Measurements from ENCODE around the gene ZDHHC23. TPM values are rescaled to one million over a fixed set of nuclear protein-coding genes. Genes with fewer than 3 reads are reported as not detected.

Gene ZDHHC23
- total and polyA plus RNA-seq, 9 donors = 0.68 to 1.2 (median 0.88) TPM

GRCh38 chr3:113948015-113948917 lies 453 bp downstream of the ZDHHC23 start:
- peaks cover 12% of the 10 kb centered on the region for H3K4me1 ChIP-seq (ENCODE audit: control insufficient read depth, insufficient read depth, low read length)
- peaks cover 19% of the 10 kb centered on the region for H3K27me3 ChIP-seq (ENCODE audit: control insufficient read depth, insufficient read depth, low read length)
- H3K27ac ChIP-seq (ENCODE audit: low read length) = no peak overlapping the region
- DNase-seq = peak; percentile 6
- H3K9me3 ChIP-seq (replicated peaks; ENCODE audit: control insufficient read depth, low read depth, low read length) = no peaks in the 10 kb centered on the region
- WGBS (ENCODE audit: insufficient coverage) = under 1% methylated on average over 56 of the region's 65 CpGs
- H3K4me3 ChIP-seq (ENCODE audit: low read length) = peak overlapping the region; percentile 60
- no peaks in the 10 kb centered on the region for H3K36me3 ChIP-seq (ENCODE audit: control insufficient read depth, insufficient read depth, low read length)

GRCh38 chr3:113952921-113953320 lies 5.1 kb downstream of the ZDHHC23 start:
- no peak overlapping the region for H3K4me3 ChIP-seq (ENCODE audit: low read length)
- peaks cover 14% of the 10 kb centered on the region for H3K4me1 ChIP-seq (ENCODE audit: control insufficient read depth, insufficient read depth, low read length)
- no peaks in the 10 kb centered on the region for H3K36me3 ChIP-seq (ENCODE audit: control insufficient read depth, insufficient read depth, low read length)
- DNase-seq = no peak
- no peaks in the 10 kb centered on the region for H3K9me3 ChIP-seq (replicated peaks; ENCODE audit: control insufficient read depth, low read depth, low read length)
- no peak overlapping the region for H3K27ac ChIP-seq (ENCODE audit: low read length)
- H3K27me3 ChIP-seq (ENCODE audit: control insufficient read depth, insufficient read depth, low read length) = peaks cover 18% of the 10 kb centered on the region

DNA sequence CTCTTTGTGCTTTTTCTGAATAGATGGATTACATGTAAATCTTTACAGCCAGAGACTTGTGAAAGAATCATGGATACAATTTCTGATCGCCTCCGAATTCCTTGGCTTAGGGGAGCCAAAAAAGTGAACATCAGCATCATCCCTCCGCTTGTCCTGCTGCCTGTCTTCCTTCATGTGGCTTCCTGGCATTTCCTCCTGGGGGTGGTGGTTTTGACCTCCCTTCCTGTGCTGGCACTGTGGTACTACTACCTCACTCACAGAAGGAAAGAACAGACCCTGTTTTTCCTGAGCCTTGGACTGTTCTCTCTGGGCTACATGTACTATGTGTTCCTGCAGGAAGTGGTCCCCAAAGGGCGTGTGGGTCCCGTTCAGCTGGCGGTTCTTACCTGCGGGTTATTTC lies 5.9 kb downstream of the ZDHHC23 start:
- H3K9me3 ChIP-seq (replicated peaks; ENCODE audit: control insufficient read depth, low read depth, low read length) = no peaks in the 10 kb centered on the region
- H3K27me3 ChIP-seq (ENCODE audit: control insufficient read depth, insufficient read depth, low read length) = peaks cover 11% of the 10 kb centered on the region
- 71% methylated on average over 7 of the region's 7 CpGs for WGBS (ENCODE audit: insufficient coverage)
- H3K4me1 ChIP-seq (ENCODE audit: control insufficient read depth, insufficient read depth, low read length) = peaks cover 6% of the 10 kb centered on the region
- no peak for DNase-seq
- no peaks in the 10 kb centered on the region for H3K36me3 ChIP-seq (ENCODE audit: control insufficient read depth, insufficient read depth, low read length)
- H3K4me3 ChIP-seq (ENCODE audit: low read length) = no peak overlapping the region
- H3K27ac ChIP-seq (ENCODE audit: low read length) = no peak overlapping the region

GRCh38 chr3:113954091-113954685 lies 6.4 kb downstream of the ZDHHC23 start:
- peaks cover 8% of the 10 kb centered on the region for H3K27me3 ChIP-seq (ENCODE audit: control insufficient read depth, insufficient read depth, low read length)
- 79% methylated on average over 4 of the region's 8 CpGs for WGBS (ENCODE audit: insufficient coverage)
- no peak overlapping the region for H3K4me3 ChIP-seq (ENCODE audit: low read length)
- no peaks in the 10 kb centered on the region for H3K9me3 ChIP-seq (replicated peaks; ENCODE audit: control insufficient read depth, low read depth, low read length)
- no peak for DNase-seq
- H3K4me1 ChIP-seq (ENCODE audit: control insufficient read depth, insufficient read depth, low read length) = peaks cover 5% of the 10 kb centered on the region
- H3K27ac ChIP-seq (ENCODE audit: low read length) = no peak overlapping the region
- H3K36me3 ChIP-seq (ENCODE audit: control insufficient read depth, insufficient read depth, low read length) = no peaks in the 10 kb centered on the region

GRCh38 chr3:113963879-113964278 lies 16.1 kb downstream of the ZDHHC23 start:
- Histone ChIP-seq H3K4me1 (ENCODE audit: control insufficient read depth, insufficient read depth, low read length) (no peaks in the 10 kb centered on the region), H3K27me3 (ENCODE audit: control insufficient read depth, insufficient read depth, low read length) (no peaks in the 10 kb centered on the region), H3K27ac (ENCODE audit: low read length) (no peak overlapping the region), H3K9me3 (replicated peaks; ENCODE audit: control insufficient read depth, low read depth, low read length) (no peaks in the 10 kb centered on the region), H3K36me3 (ENCODE audit: control insufficient read depth, insufficient read depth, low read length) (no peaks in the 10 kb centered on the region), H3K4me3 (ENCODE audit: low read length) (no peak overlapping the region)
- no CpG with 5 or more reads among the region's 3 CpGs for WGBS (ENCODE audit: insufficient coverage)
- no peak for DNase-seq

DNA sequence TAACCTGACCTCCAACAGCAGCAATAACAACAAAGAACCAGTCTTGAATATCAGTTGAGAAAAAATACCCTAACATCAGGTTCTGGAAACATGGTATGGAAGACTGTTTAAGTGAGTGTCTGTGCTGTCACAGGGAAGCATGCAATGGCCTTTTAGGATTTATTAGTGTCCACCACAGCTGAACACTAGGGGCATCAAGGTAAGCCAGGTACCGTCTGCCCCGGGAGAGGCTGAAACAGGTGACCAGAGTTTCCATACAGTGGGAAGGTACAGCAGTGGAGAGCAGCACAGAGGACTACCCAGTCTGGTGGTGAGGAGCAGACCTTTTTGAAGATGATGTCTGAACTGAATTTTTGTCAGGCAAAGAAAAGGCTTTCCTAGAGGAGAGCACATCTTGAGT lies 18.4 kb downstream of the ZDHHC23 start:
- H3K4me3 ChIP-seq (ENCODE audit: low read length) = no peak overlapping the region
- WGBS (ENCODE audit: insufficient coverage) = 85% methylated on average over 2 of the region's 2 CpGs
- no peak for DNase-seq
- no peak overlapping the region for H3K27ac ChIP-seq (ENCODE audit: low read length)
- H3K4me1 ChIP-seq (ENCODE audit: control insufficient read depth, insufficient read depth, low read length) = no peaks in the 10 kb centered on the region
- no peaks in the 10 kb centered on the region for H3K36me3 ChIP-seq (ENCODE audit: control insufficient read depth, insufficient read depth, low read length)
- H3K27me3 ChIP-seq (ENCODE audit: control insufficient read depth, insufficient read depth, low read length) = no peaks in the 10 kb centered on the region
- peaks cover 2% of the 10 kb centered on the region for H3K9me3 ChIP-seq (replicated peaks; ENCODE audit: control insufficient read depth, low read depth, low read length)

DNA sequence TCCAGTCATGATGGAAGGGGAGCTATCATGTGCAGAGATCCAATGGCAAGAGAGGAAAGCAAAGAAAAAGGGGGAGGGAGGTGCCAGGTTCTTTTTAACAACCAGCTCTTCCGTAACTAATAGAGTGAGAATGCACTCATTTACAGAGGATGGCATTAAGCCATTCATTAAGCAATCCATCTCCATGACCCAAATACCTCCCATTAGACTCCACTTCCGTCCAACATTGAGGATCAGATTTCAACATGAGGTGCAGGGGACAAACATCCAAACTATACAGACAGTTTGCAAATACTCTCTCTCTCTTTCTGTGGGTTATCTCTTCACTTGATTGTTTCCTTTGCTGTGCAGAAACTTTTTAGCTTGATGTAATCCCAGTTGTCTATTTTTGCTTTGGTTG lies 21.2 kb downstream of the ZDHHC23 start:
- no peak for DNase-seq
- Histone ChIP-seq H3K27ac (ENCODE audit: low read length) (no peak overlapping the region), H3K27me3 (ENCODE audit: control insufficient read depth, insufficient read depth, low read length) (no peaks in the 10 kb centered on the region), H3K36me3 (ENCODE audit: control insufficient read depth, insufficient read depth, low read length) (no peaks in the 10 kb centered on the region), H3K4me3 (ENCODE audit: low read length) (no peak overlapping the region), H3K9me3 (replicated peaks; ENCODE audit: control insufficient read depth, low read depth, low read length) (peaks cover 7% of the 10 kb centered on the region), H3K4me1 (ENCODE audit: control insufficient read depth, insufficient read depth, low read length) (no peaks in the 10 kb centered on the region)
- no CpG with 5 or more reads among the region's 2 CpGs for WGBS (ENCODE audit: insufficient coverage)

GRCh38 chr3:113977822-113978221 lies 30.0 kb downstream of the ZDHHC23 start:
- Histone ChIP-seq H3K27ac (ENCODE audit: low read length) (no peak overlapping the region), H3K9me3 (replicated peaks; ENCODE audit: control insufficient read depth, low read depth, low read length) (peaks cover 7% of the 10 kb centered on the region), H3K4me3 (ENCODE audit: low read length) (no peak overlapping the region), H3K27me3 (ENCODE audit: control insufficient read depth, insufficient read depth, low read length) (no peaks in the 10 kb centered on the region), H3K36me3 (ENCODE audit: control insufficient read depth, insufficient read depth, low read length) (peaks cover 5% of the 10 kb centered on the region), H3K4me1 (ENCODE audit: control insufficient read depth, insufficient read depth, low read length) (no peaks in the 10 kb centered on the region)
- no peak for DNase-seq
- 100% methylated on average over 1 of the region's 4 CpGs for WGBS (ENCODE audit: insufficient coverage)

DNA sequence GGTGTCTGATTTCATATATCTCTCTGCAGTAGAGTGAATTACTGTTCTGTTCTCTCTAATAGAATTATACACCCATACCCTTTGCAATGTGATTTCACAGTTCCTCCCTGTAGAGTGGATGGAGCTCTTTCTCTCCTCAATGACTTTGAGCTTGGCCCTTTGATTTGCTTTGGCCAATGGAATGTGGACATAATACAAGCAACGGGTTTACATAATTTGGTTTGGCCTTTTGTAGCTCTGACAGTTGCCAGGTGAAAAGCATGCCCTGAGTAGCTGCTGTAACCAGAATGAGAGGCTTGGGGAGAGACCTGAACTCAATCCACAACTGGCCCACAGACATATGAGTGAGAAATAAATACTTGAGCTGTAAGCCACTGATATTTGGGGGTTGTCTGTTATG lies 32.1 kb downstream of the ZDHHC23 start:
- Histone ChIP-seq H3K27ac (ENCODE audit: low read length) (no peak overlapping the region), H3K4me1 (ENCODE audit: control insufficient read depth, insufficient read depth, low read length) (no peaks in the 10 kb centered on the region), H3K9me3 (replicated peaks; ENCODE audit: control insufficient read depth, low read depth, low read length) (no peaks in the 10 kb centered on the region), H3K27me3 (ENCODE audit: control insufficient read depth, insufficient read depth, low read length) (no peaks in the 10 kb centered on the region), H3K4me3 (ENCODE audit: low read length) (no peak overlapping the region), H3K36me3 (ENCODE audit: control insufficient read depth, insufficient read depth, low read length) (peaks cover 5% of the 10 kb centered on the region)
- DNase-seq = no peak
- no CpG with 5 or more reads among the region's 1 CpG for WGBS (ENCODE audit: insufficient coverage)

GRCh38 chr3:113981803-113982202 lies 34.0 kb downstream of the ZDHHC23 start:
- Histone ChIP-seq H3K9me3 (replicated peaks; ENCODE audit: control insufficient read depth, low read depth, low read length) (no peaks in the 10 kb centered on the region), H3K27me3 (ENCODE audit: control insufficient read depth, insufficient read depth, low read length) (no peaks in the 10 kb centered on the region), H3K36me3 (ENCODE audit: control insufficient read depth, insufficient read depth, low read length) (peaks cover 5% of the 10 kb centered on the region), H3K27ac (ENCODE audit: low read length) (no peak overlapping the region), H3K4me1 (ENCODE audit: control insufficient read depth, insufficient read depth, low read length) (no peaks in the 10 kb centered on the region), H3K4me3 (ENCODE audit: low read length) (no peak overlapping the region)
- DNase-seq = no peak
